HUES64 (cell line): ENCODE data around the gene PDE4D.
"Not testable (repeated sequence)": the region's sequence is repeated elsewhere in the genome, so short reads cannot be mapped to it uniquely, and the experiment has no call there.

Experiments
- H3K27ac ChIP-seq: 2 replicates; pipeline ENCODE4 v1.7.0; 2013; ENCODE audit warnings: low read depth, low read length, inconsistent platforms
- H3K27me3 ChIP-seq: 2 replicates; pipeline ENCODE4 v1.6.1; 2013; ENCODE audit warnings: mild to moderate bottlenecking, low read length; ENCODE audit not compliant: insufficient read depth
- H3K36me3 ChIP-seq: 2 replicates; pipeline ENCODE4 v1.6.1; 2013; ENCODE audit warnings: mild to moderate bottlenecking, low read length; ENCODE audit not compliant: insufficient read depth
- H3K4me1 ChIP-seq: 2 replicates; pipeline ENCODE4 v1.6.1; 2013; ENCODE audit warnings: mild to moderate bottlenecking, low read length, moderate library complexity; ENCODE audit not compliant: insufficient read depth
- H3K4me3 ChIP-seq: 2 replicates; pipeline ENCODE4 v1.5.1; 2013; ENCODE audit warnings: mild to moderate bottlenecking, low read length, moderate library complexity
- H3K9ac ChIP-seq: 2 replicates; pipeline ENCODE4 v1.6.1; 2013; ENCODE audit warnings: mild to moderate bottlenecking, low read depth, low read length
- H3K9me3 ChIP-seq: 2 replicates; pipeline ENCODE4 v1.6.1; 2013; ENCODE audit warnings: low read depth, low read length; ENCODE audit not compliant: insufficient read depth
- WGBS: fragments of 150-250, 120-280 bp; methylation state at CpG from one replicate; pipeline ENCODE4 v1.1.7; 2013; ENCODE audit warnings: missing lambda C conversion rate; 5-methylcytosine and 5-hydroxymethylcytosine counted together

PDE4D gene

GRCh38 chr5:59584858-59585846 is 308.4 kb downstream of the PDE4D start:
- Histone ChIP-seq H3K9ac (no peak overlapping the region), H3K27ac (no peak overlapping the region), H3K4me1 (peaks cover 48% of the 10 kb centered on the region), H3K36me3 (no peaks in the 10 kb centered on the region), H3K27me3 (no peaks in the 10 kb centered on the region), H3K4me3 (no peak overlapping the region), H3K9me3 (no peaks in the 10 kb centered on the region)
- 89% methylated on average over 6 of the region's 6 CpGs for whole genome bisulfite sequencing

DNA sequence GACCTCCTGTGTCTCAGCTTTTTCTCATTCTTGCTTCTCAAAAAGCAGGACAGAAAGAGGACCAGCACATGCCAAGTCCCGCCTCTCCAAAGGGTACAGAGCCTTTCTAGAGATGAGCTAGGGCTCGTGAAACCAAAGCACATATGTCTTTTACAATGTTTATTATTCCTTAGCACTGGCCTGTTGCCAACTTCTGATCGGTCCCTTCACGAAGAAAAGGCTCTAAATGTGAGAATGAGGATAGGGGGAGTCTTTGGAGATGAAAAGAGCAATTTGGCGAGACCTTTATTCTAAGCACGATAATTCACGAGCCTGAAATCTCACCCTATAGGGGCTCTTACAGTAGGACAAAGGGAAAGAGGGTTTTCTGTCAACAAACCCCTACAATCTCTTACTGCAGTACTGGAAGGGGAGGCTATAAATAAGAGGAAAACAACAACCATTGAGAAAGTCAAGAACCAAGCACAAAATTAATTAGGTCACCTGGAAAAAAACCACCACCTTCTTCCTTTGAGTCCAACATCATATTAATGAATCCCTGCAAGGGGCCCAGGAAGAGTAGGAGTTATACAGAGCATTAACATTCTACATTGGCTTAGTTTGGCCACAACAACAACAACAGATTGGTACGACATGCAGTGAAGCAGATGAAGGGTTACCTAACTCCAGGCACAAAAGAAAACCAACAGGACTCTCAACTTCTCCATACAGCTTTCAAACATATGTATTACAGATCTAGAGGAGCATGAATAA is 309.5 kb downstream of the PDE4D start:
- Histone ChIP-seq H3K27me3 (no peaks in the 10 kb centered on the region), H3K9ac (no peak overlapping the region), H3K4me1 (peaks cover 48% of the 10 kb centered on the region), H3K9me3 (no peaks in the 10 kb centered on the region), H3K27ac (no peak overlapping the region), H3K36me3 (no peaks in the 10 kb centered on the region), H3K4me3 (no peak overlapping the region)
- WGBS = 89% methylated on average over 8 of the region's 8 CpGs

DNA sequence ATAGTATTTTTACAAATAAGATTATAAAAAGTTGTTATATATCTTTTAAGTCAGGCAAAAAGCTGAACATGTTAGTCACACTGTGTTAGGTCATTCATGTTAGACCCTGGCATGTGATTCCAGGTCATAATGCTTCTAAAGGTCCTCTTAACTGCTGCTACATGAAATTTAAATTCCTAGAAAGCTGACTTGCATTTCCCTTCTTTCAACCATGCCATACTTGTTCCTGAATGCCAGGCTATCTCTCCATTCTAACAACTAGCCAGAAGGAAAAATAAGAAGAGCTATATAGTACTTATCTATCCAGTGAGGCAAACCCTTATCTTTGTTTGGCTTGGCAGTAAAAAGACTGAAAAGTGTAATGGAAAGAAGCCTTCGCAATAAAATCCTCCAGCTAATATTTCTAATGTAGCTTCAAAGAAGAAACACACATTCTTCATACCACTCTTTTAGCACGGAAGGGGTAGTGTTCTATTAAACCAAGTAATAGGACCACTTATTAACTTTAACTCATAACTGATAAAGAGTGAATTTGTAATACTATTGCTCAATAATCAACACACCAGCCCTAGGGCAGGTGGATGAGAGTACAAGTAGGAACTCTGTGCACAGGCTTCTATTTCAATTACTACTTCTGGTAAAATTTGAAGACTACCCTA is 310.2 kb downstream of the PDE4D start:
- 88% methylated on average over 2 of the region's 2 CpGs for WGBS
- no peak overlapping the region for H3K9ac ChIP-seq
- H3K27ac ChIP-seq = no peak overlapping the region
- no peaks in the 10 kb centered on the region for H3K36me3 ChIP-seq
- H3K27me3 ChIP-seq = no peaks in the 10 kb centered on the region
- H3K4me1 ChIP-seq = peaks cover 41% of the 10 kb centered on the region
- H3K9me3 ChIP-seq = no peaks in the 10 kb centered on the region
- no peak overlapping the region for H3K4me3 ChIP-seq

DNA sequence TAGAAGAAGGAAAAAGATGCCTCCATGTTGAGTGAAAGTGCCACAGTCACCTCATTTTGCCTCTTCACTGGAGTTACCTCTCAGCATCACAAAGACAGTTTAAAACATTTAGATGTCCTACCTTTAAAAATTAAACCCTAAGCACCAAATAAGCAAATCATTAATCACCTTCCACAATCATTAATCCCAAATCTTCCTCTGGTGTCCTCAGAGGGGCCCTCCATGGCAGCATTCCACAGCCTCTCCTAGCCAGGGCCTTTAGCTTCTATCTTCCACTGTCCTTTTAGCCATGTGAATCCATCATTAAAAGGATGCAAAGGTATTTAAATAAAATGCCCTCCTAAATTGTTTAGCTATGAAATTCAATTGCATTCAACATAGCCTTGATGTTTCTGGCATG is 310.8 kb downstream of the PDE4D start:
- Histone ChIP-seq H3K4me3 (no peak overlapping the region), H3K9me3 (no peaks in the 10 kb centered on the region), H3K27ac (no peak overlapping the region)

DNA sequence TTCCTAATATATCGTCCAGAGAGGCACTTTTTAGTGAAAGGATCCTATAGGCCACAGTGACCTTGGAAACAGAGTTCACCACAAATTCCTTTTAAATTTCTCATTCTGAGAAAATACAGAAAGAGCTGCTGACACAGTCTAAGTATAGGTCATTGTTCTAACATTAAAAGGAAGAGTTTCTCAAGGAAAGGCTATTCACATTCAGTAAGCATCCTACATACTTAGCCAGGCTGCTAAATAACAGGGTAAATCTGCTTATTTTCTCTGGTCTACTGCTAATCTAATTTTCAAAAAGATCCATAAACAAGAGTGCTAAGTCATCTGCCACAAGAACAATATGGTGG is 313.7 kb downstream of the PDE4D start:
- Histone ChIP-seq H3K36me3 (no peaks in the 10 kb centered on the region), H3K9me3 (no peaks in the 10 kb centered on the region), H3K4me1 (peaks cover 14% of the 10 kb centered on the region), H3K4me3 (no peak overlapping the region), H3K9ac (no peak overlapping the region), H3K27ac (no peak overlapping the region), H3K27me3 (no peaks in the 10 kb centered on the region)
- WGBS = 95% methylated on average over 1 of the region's 1 CpG

More for the DNA sequence above, 310.8 kb downstream of the PDE4D start:
- no peak overlapping the region for H3K9ac ChIP-seq
- no peaks in the 10 kb centered on the region for H3K27me3 ChIP-seq
- H3K36me3 ChIP-seq = no peaks in the 10 kb centered on the region
- H3K4me1 ChIP-seq = peaks cover 36% of the 10 kb centered on the region

DNA sequence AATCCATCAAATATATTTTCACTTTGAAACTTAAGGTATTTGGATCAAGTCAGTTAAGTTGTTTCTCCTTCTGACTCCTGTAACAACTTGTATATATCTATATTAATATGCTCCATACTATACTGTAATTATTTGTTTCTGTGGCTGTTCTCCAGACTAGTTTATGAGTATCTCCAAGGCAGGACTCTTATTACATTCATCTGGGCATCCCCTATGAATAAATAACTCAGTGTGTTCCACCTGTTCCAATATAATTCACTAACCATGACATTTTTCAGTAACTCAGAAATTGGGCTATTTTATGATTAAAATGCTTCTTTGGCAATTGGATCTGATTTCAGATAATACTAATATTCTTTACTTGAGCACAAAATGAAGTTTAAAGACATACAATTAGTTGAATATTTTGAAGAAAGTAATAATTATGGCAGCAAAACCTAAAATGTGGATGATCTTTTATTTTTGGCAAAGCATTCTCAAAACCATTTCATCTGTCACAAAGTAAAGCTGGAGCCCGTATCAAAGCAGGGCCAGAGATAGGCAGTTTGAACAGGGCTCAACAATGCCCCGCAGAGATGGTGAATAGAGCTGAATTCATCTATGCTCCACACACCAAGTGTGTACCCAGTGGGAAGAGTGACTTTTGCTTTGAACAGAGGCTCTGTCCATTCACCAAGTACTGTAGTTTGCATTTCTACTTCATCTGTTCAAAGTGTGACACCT is 314.3 kb downstream of the PDE4D start:
- Histone ChIP-seq H3K9ac (no peak overlapping the region), H3K4me3 (no peak overlapping the region), H3K27ac (no peak overlapping the region), H3K36me3 (no peaks in the 10 kb centered on the region), H3K9me3 (no peaks in the 10 kb centered on the region), H3K27me3 (no peaks in the 10 kb centered on the region), H3K4me1 (peaks cover 10% of the 10 kb centered on the region)
- WGBS = 87% methylated on average over 2 of the region's 2 CpGs

GRCh38 chr5:59577485-59577884 is 316.0 kb downstream of the PDE4D start:
- no peaks in the 10 kb centered on the region for H3K4me1 ChIP-seq
- WGBS = 100% methylated on average over 1 of the region's 1 CpG
- H3K27ac ChIP-seq = no peak overlapping the region
- no peaks in the 10 kb centered on the region for H3K27me3 ChIP-seq
- H3K9me3 ChIP-seq = no peaks in the 10 kb centered on the region
- H3K4me3 ChIP-seq = no peak overlapping the region
- H3K9ac ChIP-seq = no peak overlapping the region
- no peaks in the 10 kb centered on the region for H3K36me3 ChIP-seq

- H3K27me3 ChIP-seq = no peaks in the 10 kb centered on the region
- no peak overlapping the region for H3K27ac ChIP-seq
- 100% methylated on average over 1 of the region's 3 CpGs for WGBS
- no peak overlapping the region for H3K4me3 ChIP-seq
- H3K4me1 ChIP-seq = peaks cover 7% of the 10 kb centered on the region; the same call in 1 of the 2 replicates
- no peaks in the 10 kb centered on the region for H3K9me3 ChIP-seq
- H3K36me3 ChIP-seq = no peaks in the 10 kb centered on the region
- no peak overlapping the region for H3K9ac ChIP-seq
These were observed 317.7 kb downstream of the PDE4D start for GRCh38 chr5:59575648-59576445.

GRCh38 chr5:59573509-59573908 is 320.0 kb downstream of the PDE4D start:
- not testable (repeated sequence) for H3K9me3 ChIP-seq, H3K27ac ChIP-seq, H3K36me3 ChIP-seq, H3K27me3 ChIP-seq, H3K9ac ChIP-seq, H3K4me3 ChIP-seq
- WGBS = 89% methylated on average over 5 of the region's 5 CpGs
- H3K4me1 ChIP-seq = peaks cover 30% of the 10 kb centered on the region

DNA sequence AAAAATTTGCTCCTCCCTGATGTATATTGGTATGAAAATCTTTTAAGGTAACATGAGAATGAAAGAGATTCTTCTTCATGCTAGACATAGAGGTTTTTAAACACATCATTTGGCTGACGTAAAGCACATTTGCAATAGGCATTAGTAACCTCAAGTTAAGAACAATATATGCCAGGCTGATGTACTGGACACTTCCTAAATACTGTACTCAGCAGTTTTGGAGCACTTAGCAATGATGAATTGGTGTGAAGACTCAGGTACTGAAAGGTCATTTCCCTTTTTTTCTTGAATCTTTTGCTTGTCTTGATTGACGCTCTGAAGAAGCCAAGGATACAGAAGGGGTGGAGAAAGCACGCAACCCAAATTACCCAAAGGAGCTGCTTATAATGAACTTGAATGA is 322.5 kb downstream of the PDE4D start:
- Histone ChIP-seq H3K9me3 (peaks cover 5% of the 10 kb centered on the region; the same call in 1 of the 2 replicates), H3K9ac (no peak overlapping the region), H3K27me3 (no peaks in the 10 kb centered on the region), H3K36me3 (no peaks in the 10 kb centered on the region), H3K4me1 (peaks cover 31% of the 10 kb centered on the region), H3K4me3 (no peak overlapping the region), H3K27ac (no peak overlapping the region; the same call in 1 of the 2 replicates)
- WGBS = 98% methylated on average over 3 of the region's 3 CpGs
